Urothelium cell line (cell line): ENCODE measurements around the gene ANAPC1.
"Not testable (repeated sequence)": the region's sequence is repeated elsewhere in the genome, so short reads cannot be mapped to it uniquely, and the experiment has no call there.

Source experiments
- DNase-seq: peaks from one replicate; pipeline ENCODE4 v3.0.0; 2011; ENCODE audit warnings: low spot score, mixed read lengths
- FAIRE-seq: peaks from 2 replicates; lab custom pipeline; 2011; peaks lifted over from hg19 to GRCh38; lab: Jason Lieb, UNC

The ANAPC1 gene

GRCh38 chr2:111883661-111884591, at the start of gene ANAPC1:
ANAPC1 (minus strand) TSS chr2:111884193; CDS start chr2:111880825, 3,368 bp downstream.
- DNase-seq (peak; percentile 97), FAIRE-seq (peak; percentile 87)

GRCh38 chr2:111932841-111933291, 48.9 kb upstream of the ANAPC1 start:
- FAIRE-seq (no peak), DNase-seq (no peak)

- FAIRE-seq = no peak
- DNase-seq = peak; percentile 56
Measured at GRCh38 chr2:111930875-111931274, 46.9 kb upstream of the ANAPC1 start.

- DNase-seq = no peak
Measured at GRCh38 chr2:111930409-111930808, 46.4 kb upstream of the ANAPC1 start.

GRCh38 chr2:111927723-111928122, 43.7 kb upstream of the ANAPC1 start:
- FAIRE-seq = no peak
- DNase-seq = no peak

More at GRCh38 chr2:111930409-111930808, 46.4 kb upstream of the ANAPC1 start:
- FAIRE-seq = no peak

GRCh38 chr2:111924617-111925107, 40.7 kb upstream of the ANAPC1 start:
- FAIRE-seq = no peak
- DNase-seq = no peak

GRCh38 chr2:111923276-111923804, 39.3 kb upstream of the ANAPC1 start:
- no peak for FAIRE-seq
- DNase-seq = no peak

- DNase-seq = no peak
- no peak for FAIRE-seq
Measured at GRCh38 chr2:111919794-111920608, 36.0 kb upstream of the ANAPC1 start.

- FAIRE-seq (no peak), DNase-seq (no peak)
Measured at GRCh38 chr2:111919365-111919764, 35.4 kb upstream of the ANAPC1 start.

GRCh38 chr2:111918383-111918806, 34.4 kb upstream of the ANAPC1 start:
- FAIRE-seq (no peak), DNase-seq (no peak)

GRCh38 chr2:111917106-111917505, 33.1 kb upstream of the ANAPC1 start:
- DNase-seq (no peak), FAIRE-seq (no peak)

GRCh38 chr2:111912547-111912946, 28.6 kb upstream of the ANAPC1 start:
- FAIRE-seq (no peak), DNase-seq (no peak)

- not testable (repeated sequence) for DNase-seq, FAIRE-seq
Measured at GRCh38 chr2:111911295-111911977, 27.4 kb upstream of the ANAPC1 start.

- FAIRE-seq = no peak
- no peak for DNase-seq
Measured at GRCh38 chr2:111910609-111911277, 26.8 kb upstream of the ANAPC1 start.

GRCh38 chr2:111909997-111910396, 26.0 kb upstream of the ANAPC1 start:
- DNase-seq, FAIRE-seq: not testable (repeated sequence)

- FAIRE-seq = no peak
Measured at GRCh38 chr2:111909079-111909478, 25.1 kb upstream of the ANAPC1 start.

GRCh38 chr2:111908578-111908977, 24.6 kb upstream of the ANAPC1 start:
- DNase-seq = no peak
- no peak for FAIRE-seq

More at GRCh38 chr2:111909079-111909478, 25.1 kb upstream of the ANAPC1 start:
- DNase-seq = no peak

GRCh38 chr2:111905990-111906735, 22.2 kb upstream of the ANAPC1 start:
- DNase-seq (no peak), FAIRE-seq (no peak)

- FAIRE-seq, DNase-seq: not testable (repeated sequence)
Measured at GRCh38 chr2:111905475-111905869, 21.5 kb upstream of the ANAPC1 start.
